ENCODE measurements around the gene PTPRM. TPM values are rescaled to one million over a fixed set of nuclear protein-coding genes. Genes with fewer than 3 reads are reported as not detected.

The PTPRM gene
- total RNA-seq, 1 donor from 2014 or later = 42.1 TPM

DNA sequence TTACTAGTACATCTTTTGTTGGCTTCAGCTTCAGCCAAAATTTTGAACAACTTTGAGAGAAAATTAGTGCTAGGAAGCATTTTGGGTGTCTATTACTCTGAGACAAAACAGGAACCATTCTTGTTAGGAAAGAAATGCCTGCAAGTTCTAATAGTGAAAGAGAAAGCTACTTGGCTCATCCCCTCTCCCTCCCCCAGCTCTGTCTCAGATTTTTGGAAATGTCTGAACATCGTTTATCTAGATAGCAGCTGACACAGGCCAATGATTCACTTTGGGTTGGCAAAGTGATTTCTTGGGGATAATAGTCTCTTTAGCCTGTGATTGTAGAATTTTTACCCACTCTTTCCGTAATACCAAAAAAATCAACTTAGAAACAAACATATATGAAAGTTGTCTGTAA, 42.3 kb upstream of the PTPRM start:
- H3K4me3 ChIP-seq (ENCODE audit: low read depth, low read length) = no peak overlapping the region
- TF ChIP-seq, protein P1, sequence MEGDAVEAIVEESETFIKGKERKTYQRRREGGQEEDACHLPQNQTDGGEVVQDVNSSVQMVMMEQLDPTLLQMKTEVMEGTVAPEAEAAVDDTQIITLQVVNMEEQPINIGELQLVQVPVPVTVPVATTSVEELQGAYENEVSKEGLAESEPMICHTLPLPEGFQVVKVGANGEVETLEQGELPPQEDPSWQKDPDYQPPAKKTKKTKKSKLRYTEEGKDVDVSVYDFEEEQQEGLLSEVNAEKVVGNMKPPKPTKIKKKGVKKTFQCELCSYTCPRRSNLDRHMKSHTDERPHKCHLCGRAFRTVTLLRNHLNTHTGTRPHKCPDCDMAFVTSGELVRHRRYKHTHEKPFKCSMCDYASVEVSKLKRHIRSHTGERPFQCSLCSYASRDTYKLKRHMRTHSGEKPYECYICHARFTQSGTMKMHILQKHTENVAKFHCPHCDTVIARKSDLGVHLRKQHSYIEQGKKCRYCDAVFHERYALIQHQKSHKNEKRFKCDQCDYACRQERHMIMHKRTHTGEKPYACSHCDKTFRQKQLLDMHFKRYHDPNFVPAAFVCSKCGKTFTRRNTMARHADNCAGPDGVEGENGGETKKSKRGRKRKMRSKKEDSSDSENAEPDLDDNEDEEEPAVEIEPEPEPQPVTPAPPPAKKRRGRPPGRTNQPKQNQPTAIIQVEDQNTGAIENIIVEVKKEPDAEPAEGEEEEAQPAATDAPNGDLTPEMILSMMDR (IDR thresholded peaks at IDR 0.05; ENCODE audit: insufficient read depth, low read length, severe bottlenecking) = no peak
- FAIRE-seq = no peak
- H3K27me3 ChIP-seq (ENCODE audit: control insufficient read depth, insufficient read depth, low read length) = no peaks in the 10 kb centered on the region
- DNase-seq (ENCODE audit: low read depth) = no peak
- H3K36me3 ChIP-seq (ENCODE audit: control insufficient read depth, insufficient read depth, low read length) = no peaks in the 10 kb centered on the region

DNA sequence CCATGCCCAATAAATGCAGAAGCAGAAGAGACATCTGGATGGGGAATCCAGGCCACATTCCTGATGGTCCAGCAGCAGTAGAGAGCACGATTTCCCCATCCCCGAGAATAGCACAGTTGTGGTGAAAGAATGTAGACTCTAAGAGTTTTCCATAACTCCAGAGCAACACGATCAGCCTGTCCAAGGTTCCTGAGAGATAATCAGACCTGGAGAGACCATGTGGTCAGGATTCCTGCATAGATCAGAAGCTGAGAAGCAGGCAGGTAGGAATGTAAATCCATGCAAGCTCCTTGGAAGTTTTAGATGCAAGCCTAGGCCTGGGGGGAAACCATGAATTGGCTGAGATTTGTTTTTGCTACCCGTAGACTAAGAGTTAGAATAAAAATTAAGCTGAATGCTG, 34.2 kb upstream of the PTPRM start:
- Histone ChIP-seq H3K27me3 (ENCODE audit: control insufficient read depth, insufficient read depth, low read length) (no peaks in the 10 kb centered on the region), H3K4me3 (ENCODE audit: low read depth, low read length) (no peak overlapping the region), H3K36me3 (ENCODE audit: control insufficient read depth, insufficient read depth, low read length) (no peaks in the 10 kb centered on the region)
- DNase-seq (ENCODE audit: low read depth) (no peak), FAIRE-seq (no peak)
- TF ChIP-seq, protein P1 (IDR thresholded peaks at IDR 0.05; ENCODE audit: insufficient read depth, low read length, severe bottlenecking) = no peak

DNA sequence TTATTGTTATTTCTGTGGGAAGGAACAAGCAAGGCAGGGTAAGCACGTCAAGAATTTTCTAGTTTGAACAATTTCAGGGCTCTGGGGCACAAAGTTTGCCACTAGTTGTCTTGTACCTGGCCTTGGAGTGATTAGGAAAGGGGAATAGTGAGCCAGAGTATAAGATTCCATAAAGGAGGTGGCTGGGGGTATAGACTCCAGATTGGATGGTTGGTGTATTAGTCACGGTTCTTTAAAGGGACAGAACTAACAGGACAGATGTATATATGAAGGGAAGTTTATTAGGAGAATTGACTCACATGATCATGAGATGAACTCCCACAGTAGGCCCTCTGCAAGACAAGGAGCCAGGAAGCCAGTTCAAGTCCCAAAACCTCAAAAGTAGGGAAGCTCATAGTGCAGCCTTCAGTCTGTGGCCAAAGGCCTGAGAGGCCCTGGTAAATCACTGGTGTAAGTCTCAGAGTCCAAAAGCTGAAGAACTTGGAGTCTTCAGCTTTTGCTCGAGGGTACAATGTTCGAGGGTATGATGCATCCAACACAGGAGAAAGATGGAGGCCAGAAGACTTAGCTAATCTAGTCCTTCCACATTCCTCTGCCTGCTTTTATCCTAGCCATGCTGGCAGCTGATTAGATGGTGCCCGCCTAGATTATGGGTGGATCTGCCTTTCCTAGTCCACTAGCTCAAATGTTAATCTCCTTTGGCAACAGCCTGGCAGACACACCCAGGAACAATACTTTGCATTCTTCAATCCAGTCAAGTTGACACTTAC, 31.5 kb upstream of the PTPRM start:
- TF ChIP-seq, protein P1 (IDR thresholded peaks at IDR 0.05; ENCODE audit: insufficient read depth, low read length, severe bottlenecking) = no peak
- DNase-seq (ENCODE audit: low read depth) (peak; percentile 46), FAIRE-seq (no peak)
- Histone ChIP-seq H3K4me3 (ENCODE audit: low read depth, low read length) (no peak overlapping the region), H3K36me3 (ENCODE audit: control insufficient read depth, insufficient read depth, low read length) (no peaks in the 10 kb centered on the region), H3K27me3 (ENCODE audit: control insufficient read depth, insufficient read depth, low read length) (no peaks in the 10 kb centered on the region)

DNA sequence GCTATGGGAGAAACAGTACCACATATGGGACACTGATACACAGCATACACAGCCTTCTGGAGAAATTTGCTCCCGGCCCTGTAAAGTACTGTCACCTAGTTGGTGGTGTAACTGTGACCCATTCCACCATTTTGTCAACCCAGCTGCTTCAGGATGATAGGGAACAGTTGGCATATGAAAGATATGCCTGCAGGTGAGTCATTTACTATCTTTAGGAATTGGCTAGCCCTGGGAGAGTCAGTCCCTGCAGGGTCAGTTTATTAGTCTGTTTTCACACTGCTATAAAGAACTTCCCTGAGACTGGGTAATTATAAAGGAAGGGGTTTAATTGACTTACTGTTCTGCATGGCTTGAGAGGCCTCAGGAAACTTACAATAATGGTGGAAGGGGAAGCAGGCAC, 30.0 kb upstream of the PTPRM start:
- TF ChIP-seq, protein P1 (IDR thresholded peaks at IDR 0.05; ENCODE audit: insufficient read depth, low read length, severe bottlenecking) = no peak
- no peaks in the 10 kb centered on the region for H3K27me3 ChIP-seq (ENCODE audit: control insufficient read depth, insufficient read depth, low read length)
- no peak for FAIRE-seq

DNA sequence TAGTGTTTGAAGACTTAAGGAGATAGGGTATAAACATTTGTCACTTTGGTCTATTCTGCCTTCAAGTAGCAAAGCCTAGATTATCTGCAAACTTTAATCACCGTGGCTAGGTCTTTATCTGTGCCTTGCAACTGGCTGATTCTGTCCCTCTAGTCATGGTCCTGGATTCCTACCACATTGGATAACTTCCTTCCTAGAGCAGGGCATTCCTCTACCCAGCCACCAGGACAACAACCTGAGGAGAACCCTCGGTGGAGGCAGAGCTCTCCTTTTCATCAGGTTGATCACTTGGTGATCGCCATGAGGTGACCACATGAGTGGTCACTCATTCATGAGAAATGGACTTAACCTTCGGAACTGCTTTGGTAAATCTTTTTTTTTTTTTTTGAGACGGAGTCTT, 25.3 kb upstream of the PTPRM start:
- FAIRE-seq (no peak), DNase-seq (ENCODE audit: low read depth) (no peak)
- no peak overlapping the region for H3K4me3 ChIP-seq (ENCODE audit: low read depth, low read length)
- TF ChIP-seq, protein P1 (IDR thresholded peaks at IDR 0.05; ENCODE audit: insufficient read depth, low read length, severe bottlenecking) = no peak
- no peaks in the 10 kb centered on the region for H3K27me3 ChIP-seq (ENCODE audit: control insufficient read depth, insufficient read depth, low read length)
- no peaks in the 10 kb centered on the region for H3K36me3 ChIP-seq (ENCODE audit: control insufficient read depth, insufficient read depth, low read length)

More for the DNA sequence above, 30.0 kb upstream of the PTPRM start:
- H3K4me3 ChIP-seq (ENCODE audit: low read depth, low read length) = no peak overlapping the region
- no peaks in the 10 kb centered on the region for H3K36me3 ChIP-seq (ENCODE audit: control insufficient read depth, insufficient read depth, low read length)
- peak; percentile 13 for DNase-seq (ENCODE audit: low read depth)

DNA sequence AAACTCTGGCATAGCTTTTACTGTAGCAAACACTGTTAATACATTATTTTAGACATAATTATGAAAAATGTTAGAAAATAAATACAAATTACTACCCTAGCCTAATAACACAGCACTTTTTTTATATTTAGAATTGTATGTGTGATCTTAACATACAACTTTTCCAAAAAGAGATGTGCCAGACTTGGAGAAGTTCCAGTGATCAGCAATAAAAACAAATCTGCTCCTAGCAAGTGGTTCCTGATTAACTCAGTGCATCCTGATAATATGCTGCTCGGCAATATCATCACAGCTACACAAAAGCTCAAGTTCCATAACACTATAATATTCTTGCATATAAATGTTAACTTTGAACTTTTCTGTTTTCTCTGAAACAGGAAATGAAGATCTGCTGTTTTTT, 22.4 kb upstream of the PTPRM start:
- TF ChIP-seq, protein P1 (IDR thresholded peaks at IDR 0.05; ENCODE audit: insufficient read depth, low read length, severe bottlenecking) = no peak
- no peaks in the 10 kb centered on the region for H3K36me3 ChIP-seq (ENCODE audit: control insufficient read depth, insufficient read depth, low read length)
- no peak for FAIRE-seq
- H3K27me3 ChIP-seq (ENCODE audit: control insufficient read depth, insufficient read depth, low read length) = no peaks in the 10 kb centered on the region
- no peak overlapping the region for H3K4me3 ChIP-seq (ENCODE audit: low read depth, low read length)
- DNase-seq (ENCODE audit: low read depth) = no peak

Data from bronchial epithelial cell (primary cell).